ENCODE results near the gene TXN.
"Not testable (repeated sequence)": the region's sequence is repeated elsewhere in the genome, so short reads cannot be mapped to it uniquely, and the experiment has no call there.

Gene TXN

DNA sequence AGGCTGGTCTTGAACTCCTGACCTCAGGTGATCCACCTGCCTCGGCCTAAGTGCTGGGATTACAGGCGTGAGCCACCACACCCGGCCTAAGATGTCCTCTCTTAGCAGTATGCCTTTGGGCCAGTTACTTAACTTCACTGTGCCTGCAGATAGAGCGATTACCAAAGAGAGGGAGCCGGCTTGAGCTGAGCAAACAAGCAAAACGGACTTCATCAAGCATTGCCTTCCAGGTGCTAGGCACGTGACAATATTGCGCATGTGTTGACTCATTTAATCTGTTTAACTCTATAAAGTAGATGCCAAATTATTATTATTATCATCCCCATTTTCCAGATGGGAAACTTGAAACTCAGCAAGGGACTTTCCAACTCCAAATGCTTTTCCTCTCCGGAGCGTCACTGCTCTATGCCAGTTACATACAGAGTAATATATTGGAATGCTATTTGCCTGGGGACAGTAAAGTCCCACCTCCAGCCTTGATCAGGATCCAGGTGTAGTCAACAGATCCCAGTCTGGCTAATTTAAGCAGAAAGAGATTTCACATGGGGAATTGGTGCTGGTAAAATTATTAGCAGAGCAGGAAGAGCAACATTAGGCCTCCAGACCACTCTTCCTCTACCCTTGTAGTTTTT lies 42.8 kb downstream of the TXN start:
- Histone ChIP-seq H4K20me1 (ENCODE audit: insufficient read depth) (no peaks in the 10 kb centered on the region), H3K79me2 (ENCODE audit: insufficient read depth, low read depth) (no peaks in the 10 kb centered on the region), H3K4me1 (ENCODE audit: low read depth, poor library complexity, severe bottlenecking) (peaks cover 6% of the 10 kb centered on the region), H3K36me3 (ENCODE audit: insufficient read depth) (no peaks in the 10 kb centered on the region), H3K9ac (no peak overlapping the region), H3K27ac (no peak overlapping the region), H2AFZ (ENCODE audit: low read depth) (no peak overlapping the region), H3K4me2 (no peak overlapping the region), H3K27me3 (ENCODE audit: insufficient read depth, low read depth) (no peaks in the 10 kb centered on the region), H3K4me3 (IDR thresholded peaks at IDR 0.05; ENCODE audit: insufficient read depth, low read depth, low read length) (no peak overlapping the region)
- TF ChIP-seq CTCF (conservative IDR thresholded peaks at IDR 0.05; ENCODE audit: low read depth, low read length) = no peak

DNA sequence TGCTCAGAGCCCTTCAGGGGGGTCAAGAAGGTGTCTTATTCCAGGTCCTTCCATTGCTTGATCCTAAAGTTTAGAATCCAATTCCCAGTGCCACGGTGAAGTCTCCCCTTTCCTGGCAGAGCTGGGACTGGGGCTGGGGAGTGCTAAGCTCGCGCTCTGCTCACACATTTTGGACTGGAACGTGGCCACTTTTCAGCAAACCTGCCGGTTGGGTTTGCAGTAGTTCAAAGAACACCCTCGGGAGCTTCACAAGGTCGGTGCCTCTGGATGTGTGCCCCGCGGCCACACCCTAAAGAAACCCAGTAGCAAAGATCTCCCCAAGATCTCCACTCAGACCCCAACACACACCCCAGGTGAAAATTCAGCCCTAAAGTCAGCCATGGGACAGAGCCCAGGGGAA lies 48.3 kb downstream of the TXN start, which contains the start of gene C9orf152:
Gene C9orf152 (minus strand): TSS at position 129 of the 400 bp plus-strand sequence. CDS start 580 bp downstream, outside the sequence.
- Histone ChIP-seq H3K4me3 (IDR thresholded peaks at IDR 0.05; ENCODE audit: insufficient read depth, low read depth, low read length) (no peak within 1 kb of the TSS), H3K27me3 (ENCODE audit: insufficient read depth, low read depth) (no peaks in the 10 kb centered on the region), H3K9ac (no peak within 1 kb of the TSS), H3K79me2 (ENCODE audit: insufficient read depth, low read depth) (no peaks in the 10 kb centered on the region), H2AFZ (ENCODE audit: low read depth) (no peak within 1 kb of the TSS), H3K4me2 (no peak within 1 kb of the TSS), H4K20me1 (ENCODE audit: insufficient read depth) (no peaks in the 10 kb centered on the region), H3K36me3 (ENCODE audit: insufficient read depth) (no peaks in the 10 kb centered on the region), H3K4me1 (ENCODE audit: low read depth, poor library complexity, severe bottlenecking) (no peaks in the 10 kb centered on the region), H3K27ac (no peak within 1 kb of the TSS)
- no peak for TF ChIP-seq CTCF (conservative IDR thresholded peaks at IDR 0.05; ENCODE audit: low read depth, low read length)

GRCh38 chr9:110207071-110207641 lies 49.2 kb downstream of the TXN start:
- no peak for TF ChIP-seq CTCF (conservative IDR thresholded peaks at IDR 0.05; ENCODE audit: low read depth, low read length)
- no peak overlapping the region for H3K9ac ChIP-seq
- H3K27me3 ChIP-seq (ENCODE audit: insufficient read depth, low read depth) = no peaks in the 10 kb centered on the region
- H2AFZ ChIP-seq (ENCODE audit: low read depth) = no peak overlapping the region
- H3K27ac ChIP-seq = no peak overlapping the region
- H3K79me2 ChIP-seq (ENCODE audit: insufficient read depth, low read depth) = no peaks in the 10 kb centered on the region
- no peaks in the 10 kb centered on the region for H3K36me3 ChIP-seq (ENCODE audit: insufficient read depth)
- no peaks in the 10 kb centered on the region for H3K4me1 ChIP-seq (ENCODE audit: low read depth, poor library complexity, severe bottlenecking)
- no peak overlapping the region for H3K4me2 ChIP-seq
- no peak overlapping the region for H3K4me3 ChIP-seq (IDR thresholded peaks at IDR 0.05; ENCODE audit: insufficient read depth, low read depth, low read length)
- H4K20me1 ChIP-seq (ENCODE audit: insufficient read depth) = no peaks in the 10 kb centered on the region

DNA sequence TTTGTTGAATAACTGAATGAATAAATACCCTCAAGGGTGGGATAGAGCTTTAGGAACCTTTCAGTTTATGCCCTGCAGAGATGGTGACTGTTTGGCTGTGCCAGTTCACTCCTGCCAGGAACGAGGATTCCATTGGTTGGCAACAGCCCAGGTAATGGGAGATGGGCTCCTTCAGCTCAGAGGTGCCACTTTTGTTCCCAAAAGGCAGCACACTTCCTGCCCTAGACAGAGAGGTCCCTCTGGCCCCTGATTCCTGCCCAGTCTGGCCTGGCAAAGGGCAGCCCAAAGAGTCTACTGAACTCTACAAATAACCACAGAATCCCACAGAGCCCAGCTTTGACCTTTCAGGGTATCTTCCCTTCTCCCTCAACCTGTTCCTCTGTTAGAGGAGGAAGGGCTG lies 49.9 kb downstream of the TXN start:
- H3K4me2 ChIP-seq = no peak overlapping the region
- no peak overlapping the region for H3K27ac ChIP-seq
- H3K4me3 ChIP-seq (IDR thresholded peaks at IDR 0.05; ENCODE audit: insufficient read depth, low read depth, low read length) = no peak overlapping the region
- no peak for TF ChIP-seq CTCF (conservative IDR thresholded peaks at IDR 0.05; ENCODE audit: low read depth, low read length)
- H3K4me1 ChIP-seq (ENCODE audit: low read depth, poor library complexity, severe bottlenecking) = no peaks in the 10 kb centered on the region
- no peaks in the 10 kb centered on the region for H3K36me3 ChIP-seq (ENCODE audit: insufficient read depth)
- no peaks in the 10 kb centered on the region for H3K79me2 ChIP-seq (ENCODE audit: insufficient read depth, low read depth)
- no peaks in the 10 kb centered on the region for H3K27me3 ChIP-seq (ENCODE audit: insufficient read depth, low read depth)
- H4K20me1 ChIP-seq (ENCODE audit: insufficient read depth) = no peaks in the 10 kb centered on the region
- H2AFZ ChIP-seq (ENCODE audit: low read depth) = no peak overlapping the region
- no peak overlapping the region for H3K9ac ChIP-seq

DNA sequence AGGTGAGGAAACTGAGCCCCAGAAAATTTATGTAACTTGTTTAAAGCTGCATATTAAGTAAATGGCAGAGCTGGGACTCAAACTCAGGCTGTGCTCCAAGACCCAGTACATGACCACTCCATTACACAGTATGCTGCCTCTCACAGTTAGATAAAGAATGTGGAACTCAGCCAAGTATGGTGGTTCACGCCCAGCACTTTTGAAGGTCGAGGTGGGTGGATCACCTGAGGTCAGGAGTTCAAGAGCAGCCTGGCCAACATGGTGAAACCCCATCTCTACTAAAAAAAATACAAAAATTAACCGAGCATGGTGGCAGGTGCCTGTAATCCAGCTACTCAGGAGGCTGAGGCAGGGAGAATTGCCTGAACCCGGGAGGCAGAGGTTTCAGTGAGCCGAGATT lies 50.7 kb downstream of the TXN start:
- H3K4me2 ChIP-seq; H3K79me2 ChIP-seq (ENCODE audit: insufficient read depth, low read depth); H3K4me3 ChIP-seq (IDR thresholded peaks at IDR 0.05; ENCODE audit: insufficient read depth, low read depth, low read length); H3K27ac ChIP-seq; H3K4me1 ChIP-seq (ENCODE audit: low read depth, poor library complexity, severe bottlenecking); H3K9ac ChIP-seq; H4K20me1 ChIP-seq (ENCODE audit: insufficient read depth); H3K27me3 ChIP-seq (ENCODE audit: insufficient read depth, low read depth); H3K36me3 ChIP-seq (ENCODE audit: insufficient read depth); H2AFZ ChIP-seq (ENCODE audit: low read depth): not testable (repeated sequence)
